ENCODE data around the gene OR13C5.

Gene OR13C5

GRCh38 chr9:104553261-104553660 lies 46.0 kb downstream of the OR13C5 start (continued):
- TF ChIP-seq, protein P1, sequence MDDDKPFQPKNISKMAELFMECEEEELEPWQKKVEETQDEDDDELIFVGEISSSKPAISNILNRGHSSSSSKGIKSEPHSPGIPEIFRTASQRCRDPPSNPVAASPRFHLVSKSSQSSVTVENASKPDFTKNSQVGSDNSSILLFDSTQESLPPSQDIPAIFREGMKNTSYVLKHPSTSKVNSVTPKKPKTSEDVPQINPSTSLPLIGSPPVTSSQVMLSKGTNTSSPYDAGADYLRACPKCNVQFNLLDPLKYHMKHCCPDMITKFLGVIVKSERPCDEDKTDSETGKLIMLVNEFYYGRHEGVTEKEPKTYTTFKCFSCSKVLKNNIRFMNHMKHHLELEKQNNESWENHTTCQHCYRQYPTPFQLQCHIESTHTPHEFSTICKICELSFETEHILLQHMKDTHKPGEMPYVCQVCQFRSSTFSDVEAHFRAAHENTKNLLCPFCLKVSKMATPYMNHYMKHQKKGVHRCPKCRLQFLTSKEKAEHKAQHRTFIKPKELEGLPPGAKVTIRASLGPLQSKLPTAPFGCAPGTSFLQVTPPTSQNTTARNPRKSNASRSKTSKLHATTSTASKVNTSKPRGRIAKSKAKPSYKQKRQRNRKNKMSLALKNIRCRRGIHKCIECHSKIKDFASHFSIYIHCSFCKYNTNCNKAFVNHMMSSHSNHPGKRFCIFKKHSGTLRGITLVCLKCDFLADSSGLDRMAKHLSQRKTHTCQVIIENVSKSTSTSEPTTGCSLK (tag by site-specific recombination; IDR thresholded peaks at IDR 0.05), result no peak
- no peak for TF ChIP-seq ZNF645 (tag by site-specific recombination; IDR thresholded peaks at IDR 0.05)

Data from HEK293 (cell line).